ENCODE data around the gene CTXN2. TPM values are rescaled to one million over a fixed set of nuclear protein-coding genes. Genes with fewer than 3 reads are reported as not detected.

The CTXN2 gene
- total RNA-seq, 1 donor from 2014 or later, result not detected

- no peaks in the 10 kb centered on the region for H3K27me3 Mint-ChIP-seq
- no peak overlapping the region for H3K4me3 Mint-ChIP-seq
- H3K27ac Mint-ChIP-seq, result no peak overlapping the region
- H3K9me3 Mint-ChIP-seq, result no peaks in the 10 kb centered on the region
- TF ChIP-seq, protein P1, sequence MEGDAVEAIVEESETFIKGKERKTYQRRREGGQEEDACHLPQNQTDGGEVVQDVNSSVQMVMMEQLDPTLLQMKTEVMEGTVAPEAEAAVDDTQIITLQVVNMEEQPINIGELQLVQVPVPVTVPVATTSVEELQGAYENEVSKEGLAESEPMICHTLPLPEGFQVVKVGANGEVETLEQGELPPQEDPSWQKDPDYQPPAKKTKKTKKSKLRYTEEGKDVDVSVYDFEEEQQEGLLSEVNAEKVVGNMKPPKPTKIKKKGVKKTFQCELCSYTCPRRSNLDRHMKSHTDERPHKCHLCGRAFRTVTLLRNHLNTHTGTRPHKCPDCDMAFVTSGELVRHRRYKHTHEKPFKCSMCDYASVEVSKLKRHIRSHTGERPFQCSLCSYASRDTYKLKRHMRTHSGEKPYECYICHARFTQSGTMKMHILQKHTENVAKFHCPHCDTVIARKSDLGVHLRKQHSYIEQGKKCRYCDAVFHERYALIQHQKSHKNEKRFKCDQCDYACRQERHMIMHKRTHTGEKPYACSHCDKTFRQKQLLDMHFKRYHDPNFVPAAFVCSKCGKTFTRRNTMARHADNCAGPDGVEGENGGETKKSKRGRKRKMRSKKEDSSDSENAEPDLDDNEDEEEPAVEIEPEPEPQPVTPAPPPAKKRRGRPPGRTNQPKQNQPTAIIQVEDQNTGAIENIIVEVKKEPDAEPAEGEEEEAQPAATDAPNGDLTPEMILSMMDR (conservative IDR thresholded peaks at IDR 0.05), result peak; percentile 71
- H3K4me1 Mint-ChIP-seq (ENCODE audit: unreplicated experiment), result no peaks in the 10 kb centered on the region
- no peaks in the 10 kb centered on the region for H3K36me3 Mint-ChIP-seq
- no peak for DNase-seq (ENCODE audit: extremely low spot score, unreplicated experiment)
Measured at GRCh38 chr15:48250640-48251076, 59.2 kb downstream of the CTXN2 start.

DNA sequence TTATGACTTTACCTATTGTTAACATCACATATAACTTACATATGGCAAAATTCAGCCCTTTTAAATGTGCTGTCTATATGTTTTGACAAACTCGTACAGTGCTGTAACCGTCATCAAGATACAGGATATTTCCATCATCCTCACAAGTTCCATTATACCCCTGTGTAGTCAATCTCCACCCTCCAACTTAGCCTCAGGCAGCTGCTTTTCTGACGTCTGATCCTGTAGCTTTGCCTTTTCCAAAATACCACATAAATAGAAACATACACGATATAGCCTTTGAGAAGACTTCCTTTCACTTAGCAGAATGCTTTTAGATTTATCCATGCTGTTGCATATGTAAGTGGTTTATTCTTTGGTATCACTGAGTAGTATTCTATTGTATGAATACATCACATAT lies 61.7 kb downstream of the CTXN2 start:
- no peaks in the 10 kb centered on the region for H3K9me3 Mint-ChIP-seq
- no peaks in the 10 kb centered on the region for H3K27me3 Mint-ChIP-seq
- TF ChIP-seq, protein P1 (conservative IDR thresholded peaks at IDR 0.05), result no peak
- no peaks in the 10 kb centered on the region for H3K4me1 Mint-ChIP-seq (ENCODE audit: unreplicated experiment)
- no peak overlapping the region for H3K27ac Mint-ChIP-seq
- H3K4me3 Mint-ChIP-seq, result no peak overlapping the region
- DNase-seq (ENCODE audit: extremely low spot score, unreplicated experiment), result no peak
- H3K36me3 Mint-ChIP-seq, result no peaks in the 10 kb centered on the region

Other genes starting within 250 kb of the CTXN2 start
- 1.3 TPM in 1 of 2 replicates, not detected in the other for gene SLC24A5, start 70.7 kb upstream of the CTXN2 start, total RNA-seq (ENCODE audit: low replicate concordance)
- 35.6 and 50.4 TPM in 2 replicates for gene MYEF2, start 13.4 kb upstream of the CTXN2 start, total RNA-seq (ENCODE audit: low replicate concordance)
- gene SLC12A1, start 14.6 kb downstream of the CTXN2 start, total RNA-seq (ENCODE audit: low replicate concordance), result 0.05 and 0.53 TPM in 2 replicates
- gene DUT, start 139.8 kb downstream of the CTXN2 start, total RNA-seq (ENCODE audit: low replicate concordance), result 63.0 and 96.5 TPM in 2 replicates